Measurements from ENCODE around the gene OR5B21. TPM values are rescaled to one million over a fixed set of nuclear protein-coding genes. Genes with fewer than 3 reads are reported as not detected.

OR5B21 gene
- total and polyA plus RNA-seq, 2 donors = not detected

DNA sequence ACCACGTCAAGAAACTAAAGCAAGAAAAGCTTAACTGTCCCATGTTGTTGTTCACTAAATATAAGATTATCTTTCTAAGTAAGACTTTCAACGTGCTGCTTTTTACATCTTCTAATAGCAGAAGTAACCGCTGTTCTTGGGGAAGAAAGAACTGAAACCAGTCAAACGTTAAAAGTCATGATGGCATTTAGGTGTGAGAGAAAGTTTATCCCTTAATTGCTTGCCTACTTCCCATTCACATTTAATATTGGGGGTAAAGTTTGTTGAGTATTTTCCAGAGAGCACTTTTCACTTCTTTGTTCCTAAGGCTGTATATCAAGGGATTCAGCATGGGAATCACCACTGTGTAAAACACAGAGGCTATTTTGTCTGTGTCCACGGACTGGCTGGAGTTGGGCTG, 970 bp downstream of the OR5B21 start:
- H3K4me3 ChIP-seq (ENCODE audit: low read depth, low read length) = no peak overlapping the region
- 76% methylated on average over 5 of the region's 5 CpGs for WGBS
- no peaks in the 10 kb centered on the region for H3K36me3 ChIP-seq (ENCODE audit: insufficient read depth)
- DNase-seq (ENCODE audit: extremely low spot score) = no peak
- H3K4me1 ChIP-seq (ENCODE audit: insufficient read depth) = no peaks in the 10 kb centered on the region
- H3K27ac ChIP-seq (ENCODE audit: low read depth) = no peak overlapping the region

DNA sequence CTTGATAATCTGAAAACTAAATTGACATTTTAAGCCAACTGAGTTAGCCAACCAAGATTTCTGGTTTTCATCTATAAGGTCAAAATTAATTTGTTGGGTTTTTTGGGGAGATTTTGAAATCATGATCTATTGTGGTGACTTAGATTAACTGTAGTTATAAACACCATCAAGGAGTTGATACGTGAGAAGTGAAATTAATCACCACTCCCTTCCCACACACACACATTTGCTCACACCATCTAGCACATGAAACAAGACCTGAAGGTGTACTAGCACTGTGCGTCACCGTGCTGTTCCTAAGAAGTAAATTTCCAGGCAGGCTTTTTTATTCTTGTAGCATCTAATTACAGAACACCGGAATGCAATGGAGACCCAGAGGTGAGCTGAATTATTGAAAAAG, 2.1 kb downstream of the OR5B21 start:
- DNase-seq (ENCODE audit: extremely low spot score) = no peak
- Histone ChIP-seq H3K27ac (ENCODE audit: low read depth) (no peak overlapping the region), H3K4me3 (ENCODE audit: low read depth, low read length) (no peak overlapping the region), H3K36me3 (ENCODE audit: insufficient read depth) (no peaks in the 10 kb centered on the region), H3K4me1 (ENCODE audit: insufficient read depth) (no peaks in the 10 kb centered on the region)
- WGBS = 84% methylated on average over 4 of the region's 4 CpGs

DNA sequence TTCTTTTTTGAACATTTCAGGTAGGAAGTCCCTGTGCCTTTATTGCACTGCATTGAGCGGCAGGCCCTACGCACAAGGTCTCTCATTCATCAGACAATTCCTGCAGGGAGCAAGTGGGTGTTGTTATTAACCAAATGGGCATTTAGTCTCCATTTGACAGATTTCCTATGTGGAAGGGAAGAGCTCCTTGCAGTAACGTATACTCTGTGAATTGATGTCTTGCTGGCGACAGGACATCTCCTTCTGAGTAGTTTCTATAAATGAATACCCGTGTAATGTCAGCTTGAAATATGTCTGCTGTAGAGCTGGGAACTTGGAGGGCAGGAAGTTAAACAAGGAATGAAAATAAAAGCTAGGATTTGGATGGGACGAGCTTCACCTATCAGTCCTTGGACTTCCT, 3.7 kb downstream of the OR5B21 start:
- DNase-seq (ENCODE audit: extremely low spot score) = no peak
- Histone ChIP-seq H3K4me1 (ENCODE audit: insufficient read depth) (no peaks in the 10 kb centered on the region), H3K4me3 (ENCODE audit: low read depth, low read length) (no peak overlapping the region), H3K27ac (ENCODE audit: low read depth) (no peak overlapping the region), H3K36me3 (ENCODE audit: insufficient read depth) (no peaks in the 10 kb centered on the region)
- WGBS = 65% methylated on average over 6 of the region's 6 CpGs

DNA sequence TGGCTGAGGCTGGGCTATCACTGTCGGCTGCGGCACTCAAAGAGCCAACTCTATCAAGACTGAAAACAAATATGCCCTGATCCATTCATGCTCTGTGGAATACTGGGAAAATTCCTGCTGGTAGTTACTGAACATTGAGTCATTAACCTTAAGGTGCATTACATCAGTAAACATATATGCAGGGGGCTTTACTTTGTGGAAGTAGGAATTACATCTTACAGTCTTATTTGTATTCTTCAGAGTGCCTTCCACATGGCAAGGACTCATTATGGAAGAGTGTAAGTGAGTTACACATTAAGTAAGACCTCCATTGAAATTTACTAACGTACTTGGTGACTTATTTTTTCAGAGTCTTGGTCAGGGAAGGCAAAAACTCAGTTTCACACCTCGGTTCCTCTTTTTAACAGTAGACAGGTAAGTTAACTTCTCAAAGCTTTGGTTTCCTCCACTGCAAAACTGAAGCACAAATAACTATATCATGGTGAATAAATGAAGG, 4.5 kb downstream of the OR5B21 start:
- no peaks in the 10 kb centered on the region for H3K4me1 ChIP-seq (ENCODE audit: insufficient read depth)
- H3K27ac ChIP-seq (ENCODE audit: low read depth) = no peak overlapping the region
- 86% methylated on average over 4 of the region's 4 CpGs for WGBS
- DNase-seq (ENCODE audit: extremely low spot score) = no peak
- no peaks in the 10 kb centered on the region for H3K36me3 ChIP-seq (ENCODE audit: insufficient read depth)
- H3K4me3 ChIP-seq (ENCODE audit: low read depth, low read length) = no peak overlapping the region

DNA sequence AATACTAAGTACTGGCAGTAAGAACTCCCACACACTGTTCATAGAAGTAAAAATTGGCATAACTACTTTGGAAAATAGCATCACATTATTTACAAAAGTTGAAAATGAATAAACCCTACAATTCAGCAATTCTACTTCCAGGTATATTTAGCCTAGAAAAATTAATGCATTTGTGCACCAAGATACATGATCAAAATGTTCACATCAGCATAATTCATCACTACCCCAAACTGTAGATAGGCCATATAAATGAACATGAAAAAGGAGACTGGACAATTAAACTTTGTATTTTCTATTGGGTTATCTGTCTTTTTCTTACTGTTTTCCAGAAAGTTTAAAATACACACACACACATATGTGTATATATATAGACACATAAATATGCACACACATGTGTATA, 5.9 kb downstream of the OR5B21 start:
- Histone ChIP-seq H3K4me3 (ENCODE audit: low read depth, low read length) (no peak overlapping the region), H3K36me3 (ENCODE audit: insufficient read depth) (no peaks in the 10 kb centered on the region), H3K4me1 (ENCODE audit: insufficient read depth) (no peaks in the 10 kb centered on the region), H3K27ac (ENCODE audit: low read depth) (no peak overlapping the region)
- DNase-seq (ENCODE audit: extremely low spot score) = no peak

DNA sequence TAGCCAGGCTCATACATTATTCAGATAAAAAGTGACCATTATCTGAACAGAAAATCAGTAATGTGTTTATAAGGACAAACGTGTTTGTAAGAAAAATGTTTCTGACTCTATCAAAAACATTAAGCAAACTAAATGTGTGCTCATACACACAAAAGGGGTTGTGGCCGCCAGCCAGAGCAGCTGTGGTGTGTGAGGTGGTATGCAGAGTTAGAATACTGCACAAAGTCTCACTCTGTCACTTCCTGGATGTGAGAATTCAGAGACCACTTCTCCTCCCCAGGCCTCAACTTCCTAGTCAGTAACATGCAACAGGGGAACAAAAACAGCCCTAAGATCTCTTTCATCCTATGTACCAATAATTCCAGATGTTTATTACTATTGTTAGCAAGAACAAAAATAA, 9.4 kb downstream of the OR5B21 start:
- no peaks in the 10 kb centered on the region for H3K4me1 ChIP-seq (ENCODE audit: insufficient read depth)
- 23% methylated on average over 2 of the region's 2 CpGs for WGBS

DNA sequence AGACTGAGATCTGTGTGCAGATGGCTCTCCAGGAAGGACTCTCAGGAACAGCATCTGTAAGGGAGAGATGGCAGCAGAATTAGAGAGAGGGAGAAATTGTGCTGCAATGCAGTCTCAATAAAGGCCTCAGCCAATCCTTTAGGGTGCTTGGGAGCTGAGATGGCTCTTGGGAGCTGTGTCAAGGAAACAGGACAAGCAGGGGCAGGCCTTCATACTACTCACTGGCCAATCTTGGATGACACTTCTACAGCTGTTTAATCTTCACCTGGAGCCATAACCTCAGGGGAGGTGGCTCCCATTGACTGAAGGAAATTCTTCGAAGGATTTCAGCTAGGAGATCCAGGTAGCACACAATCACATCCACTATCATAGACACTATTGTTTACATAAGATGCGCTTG, 10.0 kb downstream of the OR5B21 start:
- Histone ChIP-seq H3K27ac (ENCODE audit: low read depth) (no peak overlapping the region), H3K36me3 (ENCODE audit: insufficient read depth) (no peaks in the 10 kb centered on the region), H3K4me3 (ENCODE audit: low read depth, low read length) (no peak overlapping the region), H3K4me1 (ENCODE audit: insufficient read depth) (no peaks in the 10 kb centered on the region)
- 69% methylated on average over 2 of the region's 2 CpGs for WGBS
- DNase-seq (ENCODE audit: extremely low spot score) = no peak

More for the DNA sequence above, 9.4 kb downstream of the OR5B21 start:
- Histone ChIP-seq H3K27ac (ENCODE audit: low read depth) (no peak overlapping the region), H3K36me3 (ENCODE audit: insufficient read depth) (no peaks in the 10 kb centered on the region), H3K4me3 (ENCODE audit: low read depth, low read length) (no peak overlapping the region)
- DNase-seq (ENCODE audit: extremely low spot score) = no peak

DNA sequence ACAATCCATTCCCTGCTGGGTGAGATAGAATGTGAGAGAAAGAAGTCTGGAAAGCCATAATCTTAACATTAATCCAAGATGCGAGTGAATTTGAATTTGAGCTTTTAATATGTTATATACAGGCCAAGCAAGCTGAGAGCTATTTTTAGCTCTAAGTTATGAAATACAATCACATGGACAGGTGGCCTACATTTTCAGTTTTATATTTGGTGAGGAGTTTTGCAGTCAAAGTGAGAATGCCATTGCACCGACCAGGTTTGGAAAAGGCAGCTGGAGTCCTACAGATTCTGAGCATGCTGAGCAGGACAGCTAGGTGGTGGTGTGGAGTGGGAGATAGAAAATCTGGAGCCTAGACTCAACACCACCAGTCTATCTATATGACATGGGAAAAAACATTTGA, 12.0 kb downstream of the OR5B21 start:
- DNase-seq (ENCODE audit: extremely low spot score) = no peak
- 37% methylated on average over 2 of the region's 2 CpGs for whole genome bisulfite sequencing

DNA sequence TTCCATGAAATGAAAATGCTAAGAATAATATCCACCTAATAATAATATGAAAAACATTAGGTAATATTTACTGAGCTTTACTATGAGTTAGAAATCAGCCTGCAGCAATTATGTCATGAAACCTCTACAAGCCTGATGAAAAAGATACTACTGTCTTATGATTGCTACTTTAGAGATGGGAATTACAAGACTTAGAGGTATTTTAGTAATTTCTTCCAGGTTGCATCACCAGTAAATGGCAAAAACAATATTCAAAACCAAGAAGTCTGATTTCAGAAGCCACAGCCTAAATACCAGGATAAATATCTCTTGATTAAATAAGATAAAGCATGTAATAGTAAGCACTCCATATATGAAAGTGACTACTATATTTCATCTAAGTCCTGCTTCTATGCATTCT, 13.8 kb downstream of the OR5B21 start:
- Histone ChIP-seq H3K4me1 (ENCODE audit: insufficient read depth) (no peaks in the 10 kb centered on the region), H3K36me3 (ENCODE audit: insufficient read depth) (no peaks in the 10 kb centered on the region), H3K27ac (ENCODE audit: low read depth) (no peak overlapping the region), H3K4me3 (ENCODE audit: low read depth, low read length) (no peak overlapping the region)
- no peak for DNase-seq (ENCODE audit: extremely low spot score)

More for the DNA sequence above, 12.0 kb downstream of the OR5B21 start:
- Histone ChIP-seq H3K4me3 (ENCODE audit: low read depth, low read length) (no peak overlapping the region), H3K4me1 (ENCODE audit: insufficient read depth) (no peaks in the 10 kb centered on the region), H3K36me3 (ENCODE audit: insufficient read depth) (no peaks in the 10 kb centered on the region), H3K27ac (ENCODE audit: low read depth) (no peak overlapping the region)

DNA sequence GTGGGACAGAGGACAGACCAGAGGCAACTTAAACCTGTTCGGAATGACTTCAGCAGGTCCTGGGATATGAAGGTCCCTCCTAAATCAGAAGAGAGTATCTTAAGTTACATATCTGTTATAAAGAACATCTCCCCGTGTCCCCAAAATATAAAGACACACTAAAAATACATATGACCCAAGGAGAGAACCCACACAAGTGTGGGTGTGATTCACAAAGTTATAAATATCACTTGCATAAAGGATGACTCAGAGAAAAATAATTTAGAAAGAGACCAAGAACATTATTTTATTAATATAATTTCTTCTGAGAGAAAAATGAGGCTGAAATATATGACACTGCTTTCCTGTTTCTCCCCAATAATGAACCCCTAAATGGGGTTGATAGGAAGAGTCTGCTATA, 14.2 kb downstream of the OR5B21 start:
- no peak overlapping the region for H3K4me3 ChIP-seq (ENCODE audit: low read depth, low read length)
- WGBS = 74% methylated on average over 2 of the region's 2 CpGs
- no peaks in the 10 kb centered on the region for H3K36me3 ChIP-seq (ENCODE audit: insufficient read depth)
- H3K4me1 ChIP-seq (ENCODE audit: insufficient read depth) = no peaks in the 10 kb centered on the region
- no peak overlapping the region for H3K27ac ChIP-seq (ENCODE audit: low read depth)
- no peak for DNase-seq (ENCODE audit: extremely low spot score)

DNA sequence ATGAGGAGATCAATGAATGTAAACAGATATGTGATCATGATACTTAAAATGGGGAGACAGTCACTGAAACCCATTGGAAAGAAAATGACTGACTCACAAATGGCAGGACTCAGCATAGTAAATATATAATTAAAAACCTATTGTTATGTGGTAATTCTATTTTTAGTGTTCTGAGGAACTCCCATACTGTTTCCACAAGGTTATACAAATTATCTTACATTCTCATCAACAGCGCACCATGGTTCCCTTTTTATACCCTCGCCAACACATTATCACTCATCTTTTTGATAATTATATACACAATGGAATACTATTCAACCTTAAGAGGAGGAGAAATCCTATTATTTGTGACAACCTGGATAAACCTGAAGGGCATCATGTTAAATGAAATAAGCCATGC, 17.1 kb downstream of the OR5B21 start:
- Histone ChIP-seq H3K4me1 (ENCODE audit: insufficient read depth) (no peaks in the 10 kb centered on the region), H3K36me3 (ENCODE audit: insufficient read depth) (no peaks in the 10 kb centered on the region), H3K27ac (ENCODE audit: low read depth) (no peak overlapping the region), H3K4me3 (ENCODE audit: low read depth, low read length) (no peak overlapping the region)
- WGBS = 56% methylated on average over 2 of the region's 2 CpGs
- DNase-seq (ENCODE audit: extremely low spot score) = no peak

DNA sequence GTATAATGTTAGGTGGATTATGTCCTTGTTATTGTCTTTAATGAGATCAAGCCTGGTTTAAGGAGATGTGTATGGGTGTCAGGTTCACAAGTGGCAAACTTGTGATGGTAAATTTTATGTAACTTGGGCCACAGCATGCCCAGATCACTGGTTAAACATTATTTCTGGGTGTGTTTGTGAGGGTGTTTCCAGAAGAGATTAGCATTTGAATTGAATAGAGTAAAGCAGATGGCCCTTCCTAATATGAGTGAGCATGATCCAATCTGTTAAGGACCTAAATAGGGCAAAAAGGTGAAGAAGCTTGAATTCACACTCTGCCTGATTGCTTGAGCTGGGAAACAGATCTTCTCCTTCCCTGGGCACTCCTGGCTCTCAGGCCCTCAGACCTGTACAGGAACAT, 20.7 kb downstream of the OR5B21 start:
- Histone ChIP-seq H3K36me3 (ENCODE audit: insufficient read depth) (no peaks in the 10 kb centered on the region), H3K4me3 (ENCODE audit: low read depth, low read length) (no peak overlapping the region), H3K27ac (ENCODE audit: low read depth) (no peak overlapping the region), H3K4me1 (ENCODE audit: insufficient read depth) (no peaks in the 10 kb centered on the region)
- no peak for DNase-seq (ENCODE audit: extremely low spot score)

DNA sequence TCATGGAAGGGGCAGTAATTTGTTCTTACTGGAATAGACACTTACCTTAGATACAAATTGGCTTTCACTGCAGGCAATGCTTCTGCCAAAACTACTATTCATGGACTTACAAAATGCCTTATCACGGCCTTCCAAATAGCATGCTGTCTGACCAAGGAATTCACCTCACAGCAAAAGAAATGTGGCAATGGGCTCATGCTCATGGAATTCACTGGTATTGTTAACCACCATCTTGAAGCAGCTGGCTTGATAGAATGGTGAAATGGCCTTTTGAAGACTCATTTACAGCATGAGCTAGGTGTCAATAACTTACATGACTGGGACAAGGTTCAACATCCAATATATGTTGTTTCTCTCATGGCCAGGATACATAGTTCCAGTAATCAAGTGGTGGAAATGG, 21.9 kb downstream of the OR5B21 start:
- WGBS = 87% methylated on average over 1 of the region's 1 CpG
- no peak for DNase-seq (ENCODE audit: extremely low spot score)
- H3K27ac ChIP-seq (ENCODE audit: low read depth) = no peak overlapping the region
- H3K36me3 ChIP-seq (ENCODE audit: insufficient read depth) = no peaks in the 10 kb centered on the region
- no peaks in the 10 kb centered on the region for H3K4me1 ChIP-seq (ENCODE audit: insufficient read depth)
- no peak overlapping the region for H3K4me3 ChIP-seq (ENCODE audit: low read depth, low read length)

DNA sequence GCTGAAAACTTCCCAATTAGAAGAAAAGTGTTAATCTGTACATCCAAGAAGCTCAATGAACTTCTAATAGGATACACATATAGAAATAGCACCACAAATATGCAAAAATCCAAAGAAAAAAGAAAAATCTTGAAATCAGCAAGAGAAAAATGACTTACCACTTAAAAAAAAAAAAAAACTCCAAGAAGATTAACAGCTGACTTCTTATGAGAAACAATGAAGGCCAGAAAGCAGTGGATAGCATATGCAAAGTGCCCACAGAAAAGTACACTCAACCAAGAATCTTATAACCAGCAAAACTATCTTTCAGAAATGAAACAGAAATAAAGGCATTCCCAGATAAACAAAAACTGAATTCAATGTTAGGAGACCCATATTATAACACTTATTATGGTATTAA, 36.0 kb downstream of the OR5B21 start:
- H3K4me1 ChIP-seq (ENCODE audit: insufficient read depth) = no peaks in the 10 kb centered on the region
- DNase-seq (ENCODE audit: extremely low spot score) = no peak
- H3K27ac ChIP-seq (ENCODE audit: low read depth) = no peak overlapping the region
- H3K36me3 ChIP-seq (ENCODE audit: insufficient read depth) = no peaks in the 10 kb centered on the region
- H3K4me3 ChIP-seq (ENCODE audit: low read depth, low read length) = no peak overlapping the region

DNA sequence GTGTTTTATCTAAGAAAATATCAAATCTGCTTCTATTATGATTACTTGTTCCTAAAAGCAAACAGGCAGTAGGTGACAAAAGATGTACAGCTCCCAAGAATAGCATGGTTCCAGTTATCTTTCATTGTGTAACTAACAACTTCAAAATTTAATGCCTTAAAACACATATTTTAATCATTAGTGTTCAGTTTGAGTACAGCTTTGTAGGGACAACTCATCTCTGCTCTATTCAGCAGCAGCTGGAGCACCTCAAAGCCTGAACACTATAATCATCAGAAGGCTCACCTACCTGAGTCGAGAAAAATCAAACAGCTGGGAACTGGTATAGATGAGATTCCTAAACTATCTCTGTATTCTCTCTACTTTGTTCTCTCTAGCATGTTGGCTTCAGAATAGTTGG, 41.6 kb downstream of the OR5B21 start:
- no peak for DNase-seq (ENCODE audit: extremely low spot score)
- 74% methylated on average over 1 of the region's 1 CpG for WGBS
- H3K27ac ChIP-seq (ENCODE audit: low read depth) = no peak overlapping the region
- no peaks in the 10 kb centered on the region for H3K4me1 ChIP-seq (ENCODE audit: insufficient read depth)
- H3K36me3 ChIP-seq (ENCODE audit: insufficient read depth) = no peaks in the 10 kb centered on the region
- no peak overlapping the region for H3K4me3 ChIP-seq (ENCODE audit: low read depth, low read length)

Data from urinary bladder (tissue), 4 donors.